ENCODE results near the gene CACNA1C. TPM values are rescaled to one million over a fixed set of nuclear protein-coding genes. Genes with fewer than 3 reads are reported as not detected.
A peak's percentile ranks its signal among the peaks of the same experiment; 100 is the strongest.
"Not testable (repeated sequence)": the region's sequence is repeated elsewhere in the genome, so short reads cannot be mapped to it uniquely, and the experiment has no call there.

Gene CACNA1C
- total RNA-seq, 4 donors from 2014 or later: 1.5 to 13.5 (median 2.1) TPM

DNA sequence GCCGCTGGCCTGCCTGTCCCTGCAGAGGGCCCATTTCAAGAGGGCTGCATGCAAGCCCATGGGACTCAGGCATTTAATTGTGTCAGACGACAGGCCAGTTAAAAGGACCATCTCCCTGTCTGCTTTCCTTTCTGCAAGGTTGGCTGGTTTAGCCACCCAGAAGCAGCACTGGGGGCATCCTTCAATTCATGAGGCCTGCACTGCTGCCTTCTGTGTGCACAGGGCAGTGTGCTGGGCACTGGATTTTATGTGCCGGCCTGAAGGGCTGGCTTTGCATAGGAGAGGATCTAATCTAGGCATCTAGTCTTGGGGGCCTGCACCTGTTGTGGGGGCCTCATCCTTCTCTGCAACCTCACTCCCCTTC lies 627.9 kb downstream of the CACNA1C start:
- Histone ChIP-seq H3K4me3 (no peak overlapping the region), H3K4me1 (peaks cover 0 to 7% (median 0%) of the 10 kb centered on the region in 3 donors), H3K36me3 (peaks cover 0 to 12% (median 0%) of the 10 kb centered on the region in 3 donors), H3K27ac (no peak overlapping the region), H3K27me3 (no peaks in the 10 kb centered on the region), H3K9me3 (no peaks in the 10 kb centered on the region)
- TF ChIP-seq POLR2A (IDR thresholded peaks at IDR 0.05): no peak
- TF ChIP-seq, protein P1, sequence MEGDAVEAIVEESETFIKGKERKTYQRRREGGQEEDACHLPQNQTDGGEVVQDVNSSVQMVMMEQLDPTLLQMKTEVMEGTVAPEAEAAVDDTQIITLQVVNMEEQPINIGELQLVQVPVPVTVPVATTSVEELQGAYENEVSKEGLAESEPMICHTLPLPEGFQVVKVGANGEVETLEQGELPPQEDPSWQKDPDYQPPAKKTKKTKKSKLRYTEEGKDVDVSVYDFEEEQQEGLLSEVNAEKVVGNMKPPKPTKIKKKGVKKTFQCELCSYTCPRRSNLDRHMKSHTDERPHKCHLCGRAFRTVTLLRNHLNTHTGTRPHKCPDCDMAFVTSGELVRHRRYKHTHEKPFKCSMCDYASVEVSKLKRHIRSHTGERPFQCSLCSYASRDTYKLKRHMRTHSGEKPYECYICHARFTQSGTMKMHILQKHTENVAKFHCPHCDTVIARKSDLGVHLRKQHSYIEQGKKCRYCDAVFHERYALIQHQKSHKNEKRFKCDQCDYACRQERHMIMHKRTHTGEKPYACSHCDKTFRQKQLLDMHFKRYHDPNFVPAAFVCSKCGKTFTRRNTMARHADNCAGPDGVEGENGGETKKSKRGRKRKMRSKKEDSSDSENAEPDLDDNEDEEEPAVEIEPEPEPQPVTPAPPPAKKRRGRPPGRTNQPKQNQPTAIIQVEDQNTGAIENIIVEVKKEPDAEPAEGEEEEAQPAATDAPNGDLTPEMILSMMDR (IDR thresholded peaks at IDR 0.05): no peak
- DNase-seq: no peak
- WGBS, 2 donors: 93% methylated on average over 2 of the region's 3 CpGs; no CpG with 5 or more reads in 1 of the 2 donors
- intact Hi-C loops (cut with DNase I): no loop called here

GRCh38 chr12:2681450-2682205 lies 628.8 kb downstream of the CACNA1C start:
- intact Hi-C loops (cut with DNase I): no loop called here
- H3K9me3 ChIP-seq: no peaks in the 10 kb centered on the region
- peaks cover 0 to 12% (median 0%) of the 10 kb centered on the region in 3 donors for H3K36me3 ChIP-seq
- H3K27ac ChIP-seq: no peak overlapping the region
- H3K4me3 ChIP-seq: no peak overlapping the region
- peaks cover 0 to 7% (median 0%) of the 10 kb centered on the region in 3 donors for H3K4me1 ChIP-seq
- DNase-seq: no peak
- no peaks in the 10 kb centered on the region for H3K27me3 ChIP-seq
- 55 to 86% methylated on average over 4 to 10 of the region's 12 CpGs for WGBS, 2 donors
- no peak for TF ChIP-seq POLR2A (IDR thresholded peaks at IDR 0.05)
- TF ChIP-seq, protein P1 (IDR thresholded peaks at IDR 0.05): no peak

DNA sequence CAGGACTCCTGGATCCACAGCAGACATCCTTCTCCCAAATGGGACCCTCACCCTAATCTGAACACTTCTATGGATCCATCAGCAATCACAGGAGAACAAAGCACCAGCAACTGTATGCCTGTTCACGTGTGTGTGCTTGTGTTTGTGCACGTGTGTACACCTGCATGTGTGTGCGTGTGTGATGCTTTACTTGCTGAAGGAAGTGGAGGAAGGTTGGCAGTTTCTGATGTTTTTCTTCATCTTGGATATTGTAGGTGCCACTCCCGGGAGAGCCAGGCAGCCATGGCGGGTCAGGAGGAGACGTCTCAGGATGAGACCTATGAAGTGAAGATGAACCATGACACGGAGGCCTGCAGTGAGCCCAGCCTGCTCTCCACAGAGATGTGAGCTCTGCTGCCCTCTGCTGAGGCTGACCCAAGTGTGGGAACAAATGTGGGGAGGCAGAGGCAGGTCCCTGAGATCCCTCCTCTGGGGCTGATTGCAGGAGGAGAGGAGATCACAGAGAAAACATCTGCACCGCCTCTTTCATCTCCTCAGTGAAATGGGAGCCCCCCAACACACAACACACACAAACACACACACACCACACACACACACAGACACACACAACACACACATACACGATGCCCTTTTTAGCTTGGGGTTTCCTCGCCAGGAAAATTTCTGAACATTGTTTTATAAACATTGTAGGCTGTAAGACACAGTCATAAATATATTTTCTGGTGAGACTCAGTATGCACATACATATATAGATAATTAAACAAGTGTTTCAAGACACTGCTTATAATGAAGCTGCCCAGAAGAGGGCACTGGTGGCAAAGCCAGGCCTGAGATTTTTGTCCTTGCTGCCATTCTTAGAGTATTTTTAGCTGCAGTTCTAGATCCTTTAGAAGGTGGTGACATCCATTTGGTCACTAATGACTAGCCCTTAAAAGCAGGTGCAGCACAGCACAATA lies 629.8 kb downstream of the CACNA1C start:
- WGBS, 2 donors: 50 to 55% methylated on average over 8 to 9 of the region's 10 CpGs
- Histone ChIP-seq H3K9me3 (no peaks in the 10 kb centered on the region), H3K27ac (no peak overlapping the region), H3K27me3 (no peaks in the 10 kb centered on the region), H3K4me1 (peaks cover 0 to 7% (median 0%) of the 10 kb centered on the region in 3 donors), H3K4me3 (no peak overlapping the region), H3K36me3 (peaks cover 0 to 7% (median 0%) of the 10 kb centered on the region in 3 donors)
- TF ChIP-seq, protein P1 (IDR thresholded peaks at IDR 0.05): peak in 4 of 6 experiments; percentile 31 to 57 (median 40)
- TF ChIP-seq POLR2A (IDR thresholded peaks at IDR 0.05): no peak
- intact Hi-C loops (cut with DNase I): no loop called here
- no peak for DNase-seq

DNA sequence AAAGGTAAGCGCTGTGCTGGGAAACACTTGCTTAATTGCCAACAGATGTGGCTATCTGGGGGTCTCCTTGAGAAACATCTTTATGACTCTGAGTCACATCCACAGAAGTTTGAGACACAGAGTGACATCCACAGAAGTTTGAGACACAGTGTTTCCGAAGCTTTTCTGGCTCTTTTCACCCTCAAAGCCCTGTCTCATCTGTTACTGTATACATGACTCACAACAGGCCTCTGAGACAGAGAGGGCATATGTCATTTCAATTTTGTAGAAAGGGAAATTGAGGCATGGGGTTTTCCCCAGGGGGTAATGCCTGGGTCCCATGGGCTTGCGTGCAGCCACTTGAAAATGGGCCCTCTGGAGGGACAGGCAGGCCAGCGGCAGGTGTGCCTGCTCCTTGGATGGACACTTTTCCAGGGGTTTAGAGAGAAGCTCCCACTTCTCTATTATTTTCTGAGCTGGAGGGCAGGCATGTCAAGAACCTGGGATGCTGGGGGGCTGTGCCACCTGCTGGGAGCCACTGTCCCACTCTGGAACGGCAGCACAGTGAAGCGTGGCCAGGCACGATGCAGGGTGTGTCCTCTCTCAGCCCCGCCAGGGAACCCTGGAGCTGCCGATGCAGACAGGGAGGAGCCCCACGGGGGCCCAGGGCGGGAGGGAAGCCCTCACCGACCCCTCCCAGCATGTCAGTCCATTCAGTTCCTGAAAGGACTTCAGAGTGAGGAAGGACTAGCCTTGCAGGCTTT lies 630.7 kb downstream of the CACNA1C start:
- Histone ChIP-seq H3K27ac (no peak overlapping the region), H3K27me3 (no peaks in the 10 kb centered on the region), H3K4me1 (peaks cover 0 to 7% (median 0%) of the 10 kb centered on the region in 3 donors), H3K36me3 (peaks cover 0 to 14% (median 0%) of the 10 kb centered on the region in 3 donors), H3K4me3 (no peak overlapping the region), H3K9me3 (no peaks in the 10 kb centered on the region)
- TF ChIP-seq, protein P1 (IDR thresholded peaks at IDR 0.05): no peak
- TF ChIP-seq POLR2A (IDR thresholded peaks at IDR 0.05): no peak
- WGBS, 2 donors: 46 to 56% methylated on average over 3 to 10 of the region's 12 CpGs
- no peak for DNase-seq
- intact Hi-C loops (cut with DNase I): no loop called here

DNA sequence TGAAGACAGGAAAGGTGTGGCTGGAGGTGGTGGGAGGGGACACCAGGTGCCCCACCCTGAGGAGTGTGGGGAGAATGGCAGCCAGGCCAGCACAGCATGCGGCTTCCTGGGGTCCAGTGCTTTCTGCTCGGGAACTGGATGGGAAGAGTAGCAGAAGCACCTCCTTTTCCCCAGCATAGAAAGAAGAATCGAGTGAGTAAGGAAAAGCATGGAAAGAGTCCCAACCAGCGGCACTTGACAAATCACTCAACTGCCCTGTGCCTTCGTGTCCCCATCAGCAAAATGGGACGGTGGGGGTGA lies 631.2 kb downstream of the CACNA1C start:
- H3K9me3 ChIP-seq; H3K4me3 ChIP-seq; intact Hi-C loops (cut with DNase I); DNase-seq; H3K27me3 ChIP-seq; H3K4me1 ChIP-seq; H3K27ac ChIP-seq: not testable (repeated sequence)
- WGBS, 2 donors: 49 to 53% methylated on average over 5 to 6 of the region's 6 CpGs
- H3K36me3 ChIP-seq: peaks cover 0 to 19% (median 0%) of the 10 kb centered on the region in 3 donors

DNA sequence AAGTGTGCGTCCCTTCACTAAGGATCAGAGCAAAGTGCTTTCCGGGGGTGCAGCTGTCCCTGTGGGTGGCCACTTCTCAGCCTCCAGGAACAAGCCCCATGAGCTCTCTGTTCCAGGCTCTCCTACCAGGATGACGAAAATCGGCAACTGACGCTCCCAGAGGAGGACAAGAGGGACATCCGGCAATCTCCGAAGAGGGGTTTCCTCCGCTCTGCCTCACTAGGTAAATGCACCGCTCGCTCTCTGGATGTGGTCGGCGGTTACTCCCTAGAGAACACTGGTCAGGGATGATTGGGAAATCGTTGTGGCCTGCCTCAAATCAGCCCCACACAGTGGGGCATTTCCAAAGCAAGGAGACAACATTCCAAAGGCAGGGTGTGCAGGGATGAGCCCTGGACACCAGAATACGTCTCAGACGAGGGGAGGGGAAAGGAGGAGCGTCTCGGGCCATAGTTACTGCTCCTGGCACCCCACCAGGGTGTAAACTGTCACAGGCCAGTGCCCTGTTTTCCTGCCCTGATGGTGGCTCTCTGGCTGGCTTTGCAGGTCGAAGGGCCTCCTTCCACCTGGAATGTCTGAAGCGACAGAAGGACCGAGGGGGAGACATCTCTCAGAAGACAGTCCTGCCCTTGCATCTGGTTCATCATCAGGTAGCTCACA lies 633.0 kb downstream of the CACNA1C start:
- H3K4me3 ChIP-seq; intact Hi-C loops (cut with DNase I); H3K27ac ChIP-seq; H3K27me3 ChIP-seq; DNase-seq; H3K9me3 ChIP-seq; H3K4me1 ChIP-seq: not testable (repeated sequence)
- H3K36me3 ChIP-seq: peaks cover 0 to 12% (median 0%) of the 10 kb centered on the region in 3 donors
- WGBS, 2 donors: 71 to 79% methylated on average over 8 to 10 of the region's 20 CpGs

Data from esophagus squamous epithelium (tissue), 5 donors.